HEK293 (cell line): ENCODE data around the gene SHMT2.

Experiments
- GLI2 ChIP-seq: fragments of 450-650 bp; formaldehyde crosslinking; IDR thresholded peaks from 2 replicates; pipeline ENCODE4; 2017; ENCODE audit warnings: missing biosample characterization, missing genetic modification characterization, low read depth, borderline replicate concordance
- REPIN1 ChIP-seq: fragments of 450-650 bp; formaldehyde crosslinking; IDR thresholded peaks from 2 replicates; pipeline ENCODE4 v1.5.1; 2017; ENCODE audit warnings: missing biosample characterization, missing genetic modification characterization, low read depth
- SCRT1 ChIP-seq: fragments of 450-650 bp; formaldehyde crosslinking; IDR thresholded peaks from 2 replicates; pipeline ENCODE4 v1.5.1; 2016; ENCODE audit warnings: missing biosample characterization, missing genetic modification characterization, borderline replicate concordance
- SCRT2 ChIP-seq: fragments of 450-650 bp; formaldehyde crosslinking; IDR thresholded peaks from 2 replicates; pipeline ENCODE4 v1.5.1; 2016; ENCODE audit warnings: missing biosample characterization, missing genetic modification characterization
- YY2 ChIP-seq: fragments of 450-650 bp; formaldehyde crosslinking; IDR thresholded peaks from 2 replicates; pipeline ENCODE4 v1.5.1; 2016; ENCODE audit warnings: missing biosample characterization, missing genetic modification characterization
- ZBTB48 ChIP-seq: fragments of 450-650 bp; formaldehyde crosslinking; IDR thresholded peaks from 2 replicates; pipeline ENCODE4 v1.5.1; 2016; ENCODE audit warnings: missing biosample characterization, missing genetic modification characterization
- ZNF184 ChIP-seq: fragments of 450-650 bp; IDR thresholded peaks from 2 replicates; pipeline ENCODE4 v1.5.1; 2018; ENCODE audit warnings: missing biosample characterization, mild to moderate bottlenecking, missing genetic modification characterization
- ZNF214 ChIP-seq: fragments of 450-650 bp; formaldehyde crosslinking; IDR thresholded peaks from 2 replicates; pipeline ENCODE4 v1.5.1; 2017; ENCODE audit warnings: missing biosample characterization, mild to moderate bottlenecking, missing genetic modification characterization, borderline replicate concordance
- ZNF292 ChIP-seq: fragments of 450-650 bp; formaldehyde crosslinking; IDR thresholded peaks from 2 replicates; pipeline ENCODE4 v1.5.1; 2016; ENCODE audit warnings: low read depth, missing biosample characterization, missing genetic modification characterization, borderline replicate concordance
- ZNF354C ChIP-seq: fragments of 450-650 bp; formaldehyde crosslinking; IDR thresholded peaks from 2 replicates; pipeline ENCODE4 v1.5.1; 2016; ENCODE audit warnings: missing biosample characterization, missing genetic modification characterization, low read depth, borderline replicate concordance
- ZNF530 ChIP-seq: fragments of 450-650 bp; formaldehyde crosslinking; IDR thresholded peaks from 2 replicates; pipeline ENCODE4 v1.5.1; 2016; ENCODE audit warnings: low read depth, missing biosample characterization, missing genetic modification characterization
- ZNF571 ChIP-seq: fragments of 450-650 bp; formaldehyde crosslinking; IDR thresholded peaks from 2 replicates; pipeline ENCODE4 v1.5.0; 2017; ENCODE audit warnings: missing biosample characterization, missing genetic modification characterization
- ZNF747 ChIP-seq: fragments of 450-650 bp; formaldehyde crosslinking; IDR thresholded peaks from 2 replicates; pipeline ENCODE4 v1.5.1; 2016; ENCODE audit warnings: missing biosample characterization, missing genetic modification characterization
- TF ChIP-seq, protein P1 (sequence below): fragments of 450-650 bp; formaldehyde crosslinking; IDR thresholded peaks from 2 replicates; pipeline ENCODE4 v1.5.1; 2017; ENCODE audit warnings: missing biosample characterization, missing genetic modification characterization
- TF ChIP-seq, protein P2 (sequence below): fragments of 450-650 bp; formaldehyde crosslinking; IDR thresholded peaks from 2 replicates; pipeline ENCODE4 v1.5.1; 2016; ENCODE audit warnings: missing biosample characterization, missing genetic modification characterization
- TF ChIP-seq, protein P3 (sequence below): fragments of 450-650 bp; formaldehyde crosslinking; IDR thresholded peaks from 2 replicates; pipeline ENCODE4 v1.5.1; 2016; ENCODE audit warnings: missing biosample characterization, missing genetic modification characterization
- TF ChIP-seq, protein P4 (sequence below): fragments of 450-650 bp; formaldehyde crosslinking; IDR thresholded peaks from 2 replicates; pipeline ENCODE4 v1.5.1; 2016; ENCODE audit warnings: missing biosample characterization, missing genetic modification characterization, borderline replicate concordance

SHMT2 gene

DNA sequence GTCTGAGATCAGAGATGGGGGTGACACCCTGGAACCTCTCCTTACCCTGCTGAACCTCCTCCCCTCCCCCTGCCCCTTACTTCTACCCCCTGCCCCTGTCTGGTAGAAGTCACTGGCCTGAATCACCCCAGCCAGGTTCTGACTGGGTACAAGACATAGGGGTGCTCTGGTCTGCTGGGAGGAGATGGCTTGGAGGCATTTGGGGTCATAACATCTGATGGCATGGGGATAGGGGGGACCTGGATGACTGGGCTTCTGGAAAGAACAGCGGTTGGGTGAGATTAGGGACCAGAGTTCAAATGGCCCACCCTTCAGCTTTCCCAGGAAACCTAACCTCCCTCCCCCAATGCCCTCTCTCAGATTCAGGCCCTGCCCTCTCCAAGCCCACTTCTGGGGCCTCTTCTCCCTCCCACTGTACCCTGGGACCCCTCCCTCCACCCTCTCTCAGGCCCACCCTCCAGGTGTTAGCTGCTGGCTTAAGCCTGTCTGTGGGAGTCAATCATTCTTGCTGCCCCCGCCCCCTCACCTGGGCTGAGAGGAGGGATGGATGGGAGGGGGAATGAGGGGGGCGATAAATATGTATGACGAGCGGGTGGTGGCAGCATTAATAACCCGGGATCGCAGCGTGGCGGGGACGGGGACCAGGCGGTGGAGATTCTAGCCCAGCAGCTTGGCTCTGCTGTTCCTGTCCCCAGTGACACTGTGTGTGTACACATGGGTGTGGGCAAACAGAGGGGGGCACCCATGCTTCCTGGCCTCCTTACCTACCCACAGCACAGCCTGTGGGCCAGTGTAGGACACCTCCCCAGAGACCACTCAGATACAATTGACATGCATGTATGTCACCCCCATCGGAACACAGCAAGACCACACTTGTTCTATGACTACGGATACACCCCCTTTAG lies 7.0 kb upstream of the SHMT2 start (continued):
- TF ChIP-seq, protein P1, sequence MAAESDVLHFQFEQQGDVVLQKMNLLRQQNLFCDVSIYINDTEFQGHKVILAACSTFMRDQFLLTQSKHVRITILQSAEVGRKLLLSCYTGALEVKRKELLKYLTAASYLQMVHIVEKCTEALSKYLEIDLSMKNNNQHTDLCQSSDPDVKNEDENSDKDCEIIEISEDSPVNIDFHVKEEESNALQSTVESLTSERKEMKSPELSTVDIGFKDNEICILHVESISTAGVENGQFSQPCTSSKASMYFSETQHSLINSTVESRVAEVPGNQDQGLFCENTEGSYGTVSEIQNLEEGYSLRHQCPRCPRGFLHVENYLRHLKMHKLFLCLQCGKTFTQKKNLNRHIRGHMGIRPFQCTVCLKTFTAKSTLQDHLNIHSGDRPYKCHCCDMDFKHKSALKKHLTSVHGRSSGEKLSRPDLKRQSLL: no peak
- TF ChIP-seq ZNF292 (tag by site-specific recombination) (no peak), ZNF354C (tag by site-specific recombination) (no peak), ZNF184 (tag by site-specific recombination) (no peak), ZBTB48 (tag by site-specific recombination) (no peak), YY2 (tag by site-specific recombination) (no peak), ZNF571 (no peak), ZNF747 (no peak), REPIN1 (tag by site-specific recombination) (no peak), SCRT1 (tag by site-specific recombination) (no peak), SCRT2 (no peak), ZNF214 (tag by site-specific recombination) (no peak), GLI2 (no peak), ZNF530 (tag by site-specific recombination) (no peak)
- TF ChIP-seq, protein P2, sequence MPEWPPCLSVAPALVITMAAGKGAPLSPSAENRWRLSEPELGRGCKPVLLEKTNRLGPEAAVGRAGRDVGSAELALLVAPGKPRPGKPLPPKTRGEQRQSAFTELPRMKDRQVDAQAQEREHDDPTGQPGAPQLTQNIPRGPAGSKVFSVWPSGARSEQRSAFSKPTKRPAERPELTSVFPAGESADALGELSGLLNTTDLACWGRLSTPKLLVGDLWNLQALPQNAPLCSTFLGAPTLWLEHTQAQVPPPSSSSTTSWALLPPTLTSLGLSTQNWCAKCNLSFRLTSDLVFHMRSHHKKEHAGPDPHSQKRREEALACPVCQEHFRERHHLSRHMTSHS (tag by site-specific recombination): no peak
- TF ChIP-seq, protein P3, sequence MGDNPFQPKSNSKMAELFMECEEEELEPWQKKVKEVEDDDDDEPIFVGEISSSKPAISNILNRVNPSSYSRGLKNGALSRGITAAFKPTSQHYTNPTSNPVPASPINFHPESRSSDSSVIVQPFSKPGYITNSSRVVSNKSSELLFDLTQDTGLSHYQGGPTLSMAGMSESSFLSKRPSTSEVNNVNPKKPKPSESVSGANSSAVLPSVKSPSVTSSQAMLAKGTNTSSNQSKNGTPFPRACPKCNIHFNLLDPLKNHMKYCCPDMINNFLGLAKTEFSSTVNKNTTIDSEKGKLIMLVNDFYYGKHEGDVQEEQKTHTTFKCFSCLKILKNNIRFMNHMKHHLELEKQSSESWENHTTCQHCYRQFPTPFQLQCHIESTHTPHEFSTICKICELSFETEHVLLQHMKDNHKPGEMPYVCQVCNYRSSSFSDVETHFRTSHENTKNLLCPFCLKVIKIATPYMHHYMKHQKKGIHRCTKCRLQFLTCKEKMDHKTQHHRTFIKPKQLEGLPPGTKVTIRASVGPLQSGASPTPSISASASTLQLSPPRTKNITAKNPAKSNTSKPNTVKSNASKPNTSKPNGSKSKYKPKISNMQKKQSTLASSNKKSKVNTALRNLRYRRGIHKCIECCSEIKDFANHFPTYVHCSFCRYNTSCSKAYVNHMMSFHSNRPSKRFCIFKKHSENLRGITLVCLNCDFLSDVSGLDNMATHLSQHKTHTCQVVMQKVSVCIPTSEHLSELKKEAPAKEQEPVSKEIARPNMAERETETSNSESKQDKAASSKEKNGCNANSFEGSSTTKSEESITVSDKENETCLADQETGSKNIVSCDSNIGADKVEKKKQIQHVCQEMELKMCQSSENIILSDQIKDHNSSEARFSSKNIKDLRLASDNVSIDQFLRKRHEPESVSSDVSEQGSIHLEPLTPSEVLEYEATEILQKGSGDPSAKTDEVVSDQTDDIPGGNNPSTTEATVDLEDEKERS: no peak
- TF ChIP-seq, protein P4, sequence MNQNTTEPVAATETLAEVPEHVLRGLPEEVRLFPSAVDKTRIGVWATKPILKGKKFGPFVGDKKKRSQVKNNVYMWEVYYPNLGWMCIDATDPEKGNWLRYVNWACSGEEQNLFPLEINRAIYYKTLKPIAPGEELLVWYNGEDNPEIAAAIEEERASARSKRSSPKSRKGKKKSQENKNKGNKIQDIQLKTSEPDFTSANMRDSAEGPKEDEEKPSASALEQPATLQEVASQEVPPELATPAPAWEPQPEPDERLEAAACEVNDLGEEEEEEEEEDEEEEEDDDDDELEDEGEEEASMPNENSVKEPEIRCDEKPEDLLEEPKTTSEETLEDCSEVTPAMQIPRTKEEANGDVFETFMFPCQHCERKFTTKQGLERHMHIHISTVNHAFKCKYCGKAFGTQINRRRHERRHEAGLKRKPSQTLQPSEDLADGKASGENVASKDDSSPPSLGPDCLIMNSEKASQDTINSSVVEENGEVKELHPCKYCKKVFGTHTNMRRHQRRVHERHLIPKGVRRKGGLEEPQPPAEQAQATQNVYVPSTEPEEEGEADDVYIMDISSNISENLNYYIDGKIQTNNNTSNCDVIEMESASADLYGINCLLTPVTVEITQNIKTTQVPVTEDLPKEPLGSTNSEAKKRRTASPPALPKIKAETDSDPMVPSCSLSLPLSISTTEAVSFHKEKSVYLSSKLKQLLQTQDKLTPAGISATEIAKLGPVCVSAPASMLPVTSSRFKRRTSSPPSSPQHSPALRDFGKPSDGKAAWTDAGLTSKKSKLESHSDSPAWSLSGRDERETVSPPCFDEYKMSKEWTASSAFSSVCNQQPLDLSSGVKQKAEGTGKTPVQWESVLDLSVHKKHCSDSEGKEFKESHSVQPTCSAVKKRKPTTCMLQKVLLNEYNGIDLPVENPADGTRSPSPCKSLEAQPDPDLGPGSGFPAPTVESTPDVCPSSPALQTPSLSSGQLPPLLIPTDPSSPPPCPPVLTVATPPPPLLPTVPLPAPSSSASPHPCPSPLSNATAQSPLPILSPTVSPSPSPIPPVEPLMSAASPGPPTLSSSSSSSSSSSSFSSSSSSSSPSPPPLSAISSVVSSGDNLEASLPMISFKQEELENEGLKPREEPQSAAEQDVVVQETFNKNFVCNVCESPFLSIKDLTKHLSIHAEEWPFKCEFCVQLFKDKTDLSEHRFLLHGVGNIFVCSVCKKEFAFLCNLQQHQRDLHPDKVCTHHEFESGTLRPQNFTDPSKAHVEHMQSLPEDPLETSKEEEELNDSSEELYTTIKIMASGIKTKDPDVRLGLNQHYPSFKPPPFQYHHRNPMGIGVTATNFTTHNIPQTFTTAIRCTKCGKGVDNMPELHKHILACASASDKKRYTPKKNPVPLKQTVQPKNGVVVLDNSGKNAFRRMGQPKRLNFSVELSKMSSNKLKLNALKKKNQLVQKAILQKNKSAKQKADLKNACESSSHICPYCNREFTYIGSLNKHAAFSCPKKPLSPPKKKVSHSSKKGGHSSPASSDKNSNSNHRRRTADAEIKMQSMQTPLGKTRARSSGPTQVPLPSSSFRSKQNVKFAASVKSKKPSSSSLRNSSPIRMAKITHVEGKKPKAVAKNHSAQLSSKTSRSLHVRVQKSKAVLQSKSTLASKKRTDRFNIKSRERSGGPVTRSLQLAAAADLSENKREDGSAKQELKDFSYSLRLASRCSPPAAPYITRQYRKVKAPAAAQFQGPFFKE (tag by site-specific recombination): no peak
- TF ChIP-seq, all 188 proteins: peak for 6
